NT2/D1 (cell line): ENCODE results near the gene PDE6B.
"Not testable (repeated sequence)": the region's sequence is repeated elsewhere in the genome, so short reads cannot be mapped to it uniquely, and the experiment has no call there.

ENCODE experiments used
- DNase-seq: peaks from one replicate; pipeline ENCODE4 v3.0.0-alpha.2; 2011; ENCODE audit warnings: low read depth, low spot score
- H3K27me3 ChIP-seq: 2 replicates; pipeline ENCODE4 v1.6.0; 2011; ENCODE audit warnings: mild to moderate bottlenecking; ENCODE audit not compliant: insufficient read length, insufficient read depth
- H3K36me3 ChIP-seq: 2 replicates; pipeline ENCODE4 v1.6.1; 2011; ENCODE audit warnings: mild to moderate bottlenecking, low read length, mixed read lengths; ENCODE audit not compliant: insufficient read depth, insufficient read length
- H3K4me1 ChIP-seq: 2 replicates; pipeline ENCODE4 v1.5.1; 2011; ENCODE audit not compliant: insufficient read depth, insufficient read length
- H3K4me3 ChIP-seq: 2 replicates; pipeline ENCODE4 v1.5.1; 2011; ENCODE audit warnings: low read depth; ENCODE audit not compliant: insufficient read length
- H3K9ac ChIP-seq: 2 replicates; pipeline ENCODE4 v1.6.0; 2011; ENCODE audit warnings: low read depth; ENCODE audit not compliant: insufficient read length
- H3K9me3 ChIP-seq: 2 replicates; pipeline ENCODE4 v1.5.1; 2011; ENCODE audit warnings: mild to moderate bottlenecking, low read length; ENCODE audit not compliant: insufficient read depth
- SUZ12 ChIP-seq: IDR thresholded peaks from 2 replicates; pipeline ENCODE4 v1.6.1; 2011; ENCODE audit not compliant: insufficient read length, insufficient read depth; ENCODE audit errors: extremely low read depth
- YY1 ChIP-seq: IDR thresholded peaks from 2 replicates; pipeline ENCODE4 v1.6.1; 2011; ENCODE audit not compliant: insufficient read length, insufficient read depth
- ZNF274 ChIP-seq: IDR thresholded peaks from 2 replicates; pipeline ENCODE4 v1.6.1; 2011; ENCODE audit warnings: mild to moderate bottlenecking, low read depth, low read length

The PDE6B gene

GRCh38 chr4:666822-667544, 41.6 kb downstream of the PDE6B start:
- H3K9me3 ChIP-seq: no peaks in the 10 kb centered on the region
- DNase-seq: no peak
- TF ChIP-seq SUZ12 (no peak), YY1 (no peak), ZNF274 (no peak)
- H3K27me3 ChIP-seq: no peaks in the 10 kb centered on the region
- H3K4me3 ChIP-seq: no peak overlapping the region
- peaks cover 27% of the 10 kb centered on the region for H3K36me3 ChIP-seq
- peaks cover 13% of the 10 kb centered on the region for H3K4me1 ChIP-seq
- H3K9ac ChIP-seq: no peak overlapping the region

- peaks cover 27% of the 10 kb centered on the region for H3K36me3 ChIP-seq
- H3K4me1 ChIP-seq: peaks cover 13% of the 10 kb centered on the region
- no peak overlapping the region for H3K4me3 ChIP-seq
- no peaks in the 10 kb centered on the region for H3K9me3 ChIP-seq
- TF ChIP-seq ZNF274 (no peak), SUZ12 (no peak), YY1 (no peak)
- no peak overlapping the region for H3K9ac ChIP-seq
- H3K27me3 ChIP-seq: no peaks in the 10 kb centered on the region
- no peak for DNase-seq
These were observed 42.2 kb downstream of the PDE6B start for GRCh38 chr4:667545-667925.

DNA sequence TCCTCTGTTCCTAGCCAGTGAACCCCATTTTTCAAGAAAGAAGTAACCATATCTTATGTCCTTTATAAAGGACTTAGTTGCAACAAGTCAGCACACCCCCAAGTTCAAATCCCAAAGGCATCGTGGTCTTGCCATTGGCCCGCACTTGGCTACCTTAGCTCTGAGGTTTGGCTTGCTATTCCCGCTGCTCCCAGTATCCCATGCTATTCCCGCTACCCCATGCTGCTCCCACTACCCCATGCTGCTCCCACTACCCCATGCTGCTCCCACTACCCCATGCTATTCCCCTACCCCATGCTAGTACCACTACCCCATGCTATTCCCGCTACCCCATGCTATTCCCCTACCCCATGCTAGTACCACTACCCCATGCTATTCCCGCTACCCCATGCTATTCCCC, 42.8 kb downstream of the PDE6B start:
- not testable (repeated sequence) for DNase-seq, H3K9me3 ChIP-seq, H3K4me3 ChIP-seq, H3K27me3 ChIP-seq, H3K9ac ChIP-seq
- Histone ChIP-seq H3K36me3 (peaks cover 34% of the 10 kb centered on the region), H3K4me1 (peaks cover 10% of the 10 kb centered on the region)

- not testable (repeated sequence) for H3K9me3 ChIP-seq, H3K9ac ChIP-seq, DNase-seq, H3K27me3 ChIP-seq, H3K4me3 ChIP-seq
- Histone ChIP-seq H3K4me1 (peaks cover 15% of the 10 kb centered on the region), H3K36me3 (peaks cover 37% of the 10 kb centered on the region)
These were observed 44.6 kb downstream of the PDE6B start for GRCh38 chr4:669806-670559.

DNA sequence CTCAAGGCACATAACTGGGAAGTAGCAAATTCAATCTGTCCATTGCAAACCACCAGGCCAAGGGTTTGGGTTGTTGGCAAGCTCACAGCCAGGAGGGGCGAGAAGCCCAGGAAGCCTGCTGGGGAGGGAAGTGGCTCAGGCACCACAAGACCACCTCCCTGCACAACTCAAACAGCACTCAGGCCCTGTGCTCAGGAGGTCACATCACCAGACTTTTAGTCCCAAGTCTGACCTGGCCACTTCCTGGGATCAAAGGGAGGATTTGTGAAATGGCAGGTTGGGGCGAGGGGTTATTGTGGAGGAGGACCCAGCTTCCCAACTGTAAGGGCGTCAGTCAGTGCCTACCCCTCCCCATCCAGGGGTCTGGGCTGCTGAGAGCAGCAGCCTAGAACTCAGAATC, 46.4 kb downstream of the PDE6B start:
- no peaks in the 10 kb centered on the region for H3K9me3 ChIP-seq
- H3K4me1 ChIP-seq: peaks cover 25% of the 10 kb centered on the region
- H3K36me3 ChIP-seq: peaks cover 37% of the 10 kb centered on the region
- H3K4me3 ChIP-seq: no peak overlapping the region
- no peak for DNase-seq
- TF ChIP-seq ZNF274: no peak
- TF ChIP-seq SUZ12: no peak
- no peak for TF ChIP-seq YY1
- H3K9ac ChIP-seq: no peak overlapping the region
- H3K27me3 ChIP-seq: no peaks in the 10 kb centered on the region

- Histone ChIP-seq H3K9ac (peak overlapping the region; percentile 91), H3K27me3 (no peaks in the 10 kb centered on the region), H3K9me3 (no peaks in the 10 kb centered on the region), H3K4me1 (peaks cover 34% of the 10 kb centered on the region), H3K4me3 (peak overlapping the region; percentile 75), H3K36me3 (peaks cover 37% of the 10 kb centered on the region)
- no peak for DNase-seq
- TF ChIP-seq ZNF274 (no peak), YY1 (no peak), SUZ12 (no peak)
These were observed 48.1 kb downstream of the PDE6B start for GRCh38 chr4:673349-674091.
